ENCODE results near the gene AGPS.

Gene AGPS

DNA sequence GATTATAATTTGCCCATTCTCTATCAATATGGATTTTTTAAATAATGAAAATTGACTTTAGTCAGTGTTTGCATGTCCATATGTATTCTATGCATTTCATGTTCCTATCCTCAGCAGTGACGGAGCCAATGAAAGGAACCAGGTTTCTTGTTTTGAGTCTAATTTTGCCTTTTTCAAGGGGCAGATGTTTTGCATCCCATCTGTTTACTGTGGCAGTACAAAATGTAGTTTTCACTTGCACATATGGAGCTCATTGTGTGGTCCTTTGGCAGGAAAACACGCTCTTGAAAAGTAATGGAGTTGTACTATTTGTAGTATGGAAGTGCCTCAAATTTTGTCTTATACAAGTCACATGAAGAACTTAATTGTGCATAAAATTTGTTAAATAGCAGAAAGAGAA, 127.8 kb downstream of the AGPS start:
- Histone ChIP-seq H3K4me1 (ENCODE audit: control insufficient read depth, insufficient read depth, low read length) (peaks cover 4% of the 10 kb centered on the region), H3K4me3 (ENCODE audit: low read depth, low read length) (no peak overlapping the region), H3K9me3 (ENCODE audit: control insufficient read depth, insufficient read depth, low read length) (no peaks in the 10 kb centered on the region), H3K27me3 (ENCODE audit: control insufficient read depth, insufficient read depth, low read length) (no peaks in the 10 kb centered on the region), H3K36me3 (ENCODE audit: control insufficient read depth, insufficient read depth, low read length) (no peaks in the 10 kb centered on the region), H3K9ac (ENCODE audit: low read depth, low read length) (no peak overlapping the region)

DNA sequence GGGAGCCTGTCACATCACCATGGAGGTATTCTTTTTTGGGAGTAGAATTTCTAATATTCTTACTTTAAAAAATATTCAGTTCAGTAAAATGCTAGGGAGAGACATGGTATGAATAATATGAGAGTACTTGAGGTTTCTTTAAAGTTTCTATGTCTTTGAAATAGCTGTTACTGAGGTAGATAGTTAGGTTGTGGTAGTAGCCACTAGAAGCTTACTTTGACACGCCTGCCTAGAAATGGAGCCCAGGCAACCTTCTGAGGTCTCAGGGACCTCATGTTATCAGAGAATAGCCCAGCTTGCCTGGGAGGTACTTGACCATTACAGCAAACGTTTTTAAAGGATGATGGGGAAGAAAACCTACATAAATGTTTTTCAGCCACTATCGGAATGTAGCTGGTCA, 131.2 kb downstream of the AGPS start:
- Histone ChIP-seq H3K9ac (ENCODE audit: low read depth, low read length) (no peak overlapping the region), H3K36me3 (ENCODE audit: control insufficient read depth, insufficient read depth, low read length) (no peaks in the 10 kb centered on the region), H3K4me1 (ENCODE audit: control insufficient read depth, insufficient read depth, low read length) (peaks cover 9% of the 10 kb centered on the region), H3K4me3 (ENCODE audit: low read depth, low read length) (no peak overlapping the region), H3K9me3 (ENCODE audit: control insufficient read depth, insufficient read depth, low read length) (no peaks in the 10 kb centered on the region), H3K27me3 (ENCODE audit: control insufficient read depth, insufficient read depth, low read length) (no peaks in the 10 kb centered on the region)

DNA sequence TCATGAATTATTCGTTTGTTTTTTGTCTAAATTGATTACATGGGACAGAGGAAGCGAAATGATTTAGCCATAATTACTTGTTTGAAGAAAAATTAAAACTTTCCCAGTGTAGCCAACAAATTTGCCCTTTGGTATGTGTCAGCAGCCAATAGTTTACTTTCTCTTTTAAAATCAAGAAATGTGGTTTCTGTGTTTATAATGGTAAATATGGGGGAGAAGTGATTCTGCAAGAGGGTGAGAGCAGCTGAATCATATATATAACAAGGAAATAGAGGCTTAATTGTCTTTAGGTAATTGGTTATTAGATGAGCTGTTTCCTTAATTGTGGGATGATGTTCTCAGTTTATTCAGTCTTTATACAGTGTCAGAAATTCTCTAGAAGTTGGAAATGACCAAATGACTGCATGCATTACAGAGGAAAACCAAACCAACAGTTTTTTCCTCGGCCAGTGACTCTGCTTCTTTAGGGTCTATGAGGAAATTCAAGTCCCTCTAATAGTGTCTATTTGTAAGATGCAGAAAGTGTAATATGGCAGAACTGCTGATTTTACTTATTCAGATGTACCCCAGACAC, 132.9 kb downstream of the AGPS start:
- no peak overlapping the region for H3K4me3 ChIP-seq (ENCODE audit: low read depth, low read length)

DNA sequence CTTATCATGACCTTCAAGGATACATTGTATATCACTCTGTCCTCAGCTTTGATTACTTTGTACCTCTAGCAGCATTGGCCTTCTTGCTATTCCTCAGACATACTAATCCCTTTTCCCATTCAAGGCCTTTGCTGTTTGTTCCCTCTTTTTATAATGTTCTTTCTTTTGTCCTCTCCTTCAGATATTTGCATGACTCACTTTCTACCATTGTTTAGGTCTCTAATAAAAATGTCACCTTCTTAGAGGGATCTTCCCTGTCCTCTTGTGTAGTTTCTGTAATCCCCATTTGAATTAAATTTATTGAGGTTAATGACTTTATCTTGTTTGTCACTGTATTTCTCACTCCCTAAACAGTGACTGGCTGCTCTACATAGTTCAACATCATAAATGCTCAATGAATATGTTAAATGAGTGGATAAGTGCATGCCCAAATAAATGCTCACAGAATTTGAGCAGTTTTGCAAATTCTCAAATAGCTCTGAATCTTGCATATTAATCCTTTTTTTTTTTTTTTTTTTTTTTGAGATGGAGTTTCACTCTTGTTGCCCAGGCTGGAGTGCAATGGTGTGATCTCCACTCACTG, 135.9 kb downstream of the AGPS start:
- H3K4me1 ChIP-seq (ENCODE audit: control insufficient read depth, insufficient read depth, low read length), result peaks cover 15% of the 10 kb centered on the region
- H3K9me3 ChIP-seq (ENCODE audit: control insufficient read depth, insufficient read depth, low read length), result no peaks in the 10 kb centered on the region
- H3K36me3 ChIP-seq (ENCODE audit: control insufficient read depth, insufficient read depth, low read length), result no peaks in the 10 kb centered on the region
- no peak overlapping the region for H3K9ac ChIP-seq (ENCODE audit: low read depth, low read length)
- no peak overlapping the region for H3K4me3 ChIP-seq (ENCODE audit: low read depth, low read length)
- no peaks in the 10 kb centered on the region for H3K27me3 ChIP-seq (ENCODE audit: control insufficient read depth, insufficient read depth, low read length)

More for the DNA sequence above, 132.9 kb downstream of the AGPS start:
- no peaks in the 10 kb centered on the region for H3K36me3 ChIP-seq (ENCODE audit: control insufficient read depth, insufficient read depth, low read length)
- H3K9me3 ChIP-seq (ENCODE audit: control insufficient read depth, insufficient read depth, low read length), result no peaks in the 10 kb centered on the region
- H3K27me3 ChIP-seq (ENCODE audit: control insufficient read depth, insufficient read depth, low read length), result no peaks in the 10 kb centered on the region
- no peak overlapping the region for H3K9ac ChIP-seq (ENCODE audit: low read depth, low read length)
- H3K4me1 ChIP-seq (ENCODE audit: control insufficient read depth, insufficient read depth, low read length), result peaks cover 13% of the 10 kb centered on the region

DNA sequence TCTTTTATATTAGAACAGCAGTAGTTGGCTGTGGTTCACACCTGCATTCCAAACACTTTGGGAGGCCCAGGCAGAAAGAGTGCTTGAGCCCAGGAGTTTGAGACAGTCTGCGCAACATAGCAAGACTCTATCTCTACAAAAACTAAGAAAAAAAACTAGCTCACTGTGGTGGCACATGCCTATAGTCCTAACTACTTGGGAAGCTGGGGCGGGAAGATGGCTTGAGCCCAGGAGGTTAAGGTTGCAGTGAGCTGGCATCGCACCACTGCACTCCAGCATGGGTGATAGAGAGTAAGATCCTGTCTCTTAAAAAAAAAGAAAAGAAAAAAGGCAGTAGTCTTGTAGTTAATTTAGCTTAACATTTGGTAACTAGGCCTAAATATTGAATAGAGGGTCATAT, 136.6 kb downstream of the AGPS start:
- peaks cover 15% of the 10 kb centered on the region for H3K4me1 ChIP-seq (ENCODE audit: control insufficient read depth, insufficient read depth, low read length)

DNA sequence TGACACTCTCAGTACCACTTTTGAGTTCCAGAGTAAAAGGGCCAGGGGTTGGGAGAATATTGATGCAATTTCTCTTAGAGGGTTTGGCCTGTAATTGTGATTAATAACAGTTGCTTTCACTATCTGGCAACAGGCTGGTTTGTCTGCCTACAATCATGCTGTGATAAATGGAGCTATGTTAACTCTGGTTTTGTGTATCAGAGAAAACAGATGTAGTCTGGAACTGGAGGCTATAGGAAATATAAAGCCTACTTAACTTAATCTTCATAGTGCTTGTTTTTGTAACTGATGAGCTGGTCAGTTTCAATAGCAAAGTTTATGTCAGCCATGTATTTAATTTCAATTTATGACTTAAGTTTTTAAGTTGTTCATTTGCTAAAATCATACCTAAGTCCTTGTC, 138.0 kb downstream of the AGPS start:
- H3K27me3 ChIP-seq (ENCODE audit: control insufficient read depth, insufficient read depth, low read length), result no peaks in the 10 kb centered on the region
- no peaks in the 10 kb centered on the region for H3K9me3 ChIP-seq (ENCODE audit: control insufficient read depth, insufficient read depth, low read length)
- H3K9ac ChIP-seq (ENCODE audit: low read depth, low read length), result no peak overlapping the region
- no peak overlapping the region for H3K4me3 ChIP-seq (ENCODE audit: low read depth, low read length)
- peaks cover 15% of the 10 kb centered on the region for H3K4me1 ChIP-seq (ENCODE audit: control insufficient read depth, insufficient read depth, low read length)
- no peaks in the 10 kb centered on the region for H3K36me3 ChIP-seq (ENCODE audit: control insufficient read depth, insufficient read depth, low read length)

More for the DNA sequence above, 136.6 kb downstream of the AGPS start:
- no peaks in the 10 kb centered on the region for H3K9me3 ChIP-seq (ENCODE audit: control insufficient read depth, insufficient read depth, low read length)
- no peak overlapping the region for H3K9ac ChIP-seq (ENCODE audit: low read depth, low read length)
- H3K4me3 ChIP-seq (ENCODE audit: low read depth, low read length), result no peak overlapping the region
- no peaks in the 10 kb centered on the region for H3K36me3 ChIP-seq (ENCODE audit: control insufficient read depth, insufficient read depth, low read length)
- H3K27me3 ChIP-seq (ENCODE audit: control insufficient read depth, insufficient read depth, low read length), result no peaks in the 10 kb centered on the region

DNA sequence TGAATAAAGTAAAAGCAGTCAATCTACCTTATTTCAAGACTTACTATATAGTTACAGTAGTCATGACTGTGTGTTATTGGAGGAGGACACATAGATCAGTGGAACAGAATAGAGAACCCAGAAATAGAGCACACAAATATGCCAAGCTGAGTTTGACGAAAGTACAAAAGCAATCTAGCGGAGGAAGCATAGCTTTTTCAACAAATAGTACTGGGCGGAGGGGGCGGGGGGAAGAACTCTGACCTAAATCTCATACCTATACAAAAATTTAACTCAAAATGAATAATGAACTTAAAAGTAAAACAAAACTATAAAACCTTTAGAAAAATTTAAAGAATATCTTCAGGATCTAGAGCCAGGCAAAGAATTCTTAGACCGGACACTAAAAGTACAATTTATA, 139.1 kb downstream of the AGPS start:
- Histone ChIP-seq H3K4me3 (ENCODE audit: low read depth, low read length) (no peak overlapping the region), H3K27me3 (ENCODE audit: control insufficient read depth, insufficient read depth, low read length) (no peaks in the 10 kb centered on the region), H3K36me3 (ENCODE audit: control insufficient read depth, insufficient read depth, low read length) (no peaks in the 10 kb centered on the region), H3K9me3 (ENCODE audit: control insufficient read depth, insufficient read depth, low read length) (no peaks in the 10 kb centered on the region), H3K9ac (ENCODE audit: low read depth, low read length) (no peak overlapping the region), H3K4me1 (ENCODE audit: control insufficient read depth, insufficient read depth, low read length) (peaks cover 20% of the 10 kb centered on the region)

DNA sequence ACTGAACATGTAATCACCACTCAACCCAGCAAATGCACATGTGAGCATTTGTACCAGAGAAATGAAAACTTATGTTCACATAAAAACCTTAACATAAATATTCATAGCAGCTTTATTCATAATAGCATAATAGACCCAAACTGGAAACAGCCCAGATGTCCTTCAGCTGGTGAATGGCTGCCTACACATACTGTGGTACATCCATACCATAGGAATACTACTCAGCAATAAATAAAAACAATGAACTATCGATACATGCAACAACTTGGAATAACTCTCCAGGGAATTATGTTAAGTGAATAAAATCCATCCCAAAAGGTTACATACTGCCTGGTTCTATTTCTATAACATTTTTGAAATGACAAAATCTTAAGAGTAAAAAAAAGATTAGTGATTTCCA, 140.0 kb downstream of the AGPS start:
- no peak overlapping the region for H3K4me3 ChIP-seq (ENCODE audit: low read depth, low read length)
- H3K27me3 ChIP-seq (ENCODE audit: control insufficient read depth, insufficient read depth, low read length), result no peaks in the 10 kb centered on the region
- no peaks in the 10 kb centered on the region for H3K36me3 ChIP-seq (ENCODE audit: control insufficient read depth, insufficient read depth, low read length)
- H3K4me1 ChIP-seq (ENCODE audit: control insufficient read depth, insufficient read depth, low read length), result peaks cover 27% of the 10 kb centered on the region
- H3K9ac ChIP-seq (ENCODE audit: low read depth, low read length), result no peak overlapping the region
- H3K9me3 ChIP-seq (ENCODE audit: control insufficient read depth, insufficient read depth, low read length), result no peaks in the 10 kb centered on the region

DNA sequence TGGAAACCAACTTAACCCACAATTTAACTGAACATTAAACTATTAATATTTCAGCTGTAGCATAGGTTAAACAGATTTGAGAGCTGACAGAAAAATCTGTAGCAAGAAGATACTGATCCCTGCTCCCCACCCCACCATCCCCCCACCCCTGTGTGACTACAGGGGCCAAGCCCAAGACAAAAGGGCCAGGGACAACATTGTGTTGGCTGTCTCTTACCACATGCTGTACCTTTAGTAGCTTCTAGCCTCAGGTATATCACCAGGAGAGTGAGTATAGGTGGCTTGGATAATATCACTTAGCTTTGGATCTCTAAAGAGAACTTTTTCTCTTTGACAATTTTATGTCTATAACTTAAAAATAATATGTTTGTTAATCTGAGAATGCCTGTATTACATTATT, 140.7 kb downstream of the AGPS start:
- no peak overlapping the region for H3K4me3 ChIP-seq (ENCODE audit: low read depth, low read length)
- no peaks in the 10 kb centered on the region for H3K9me3 ChIP-seq (ENCODE audit: control insufficient read depth, insufficient read depth, low read length)
- no peaks in the 10 kb centered on the region for H3K36me3 ChIP-seq (ENCODE audit: control insufficient read depth, insufficient read depth, low read length)
- peaks cover 25% of the 10 kb centered on the region for H3K4me1 ChIP-seq (ENCODE audit: control insufficient read depth, insufficient read depth, low read length)
- H3K27me3 ChIP-seq (ENCODE audit: control insufficient read depth, insufficient read depth, low read length), result no peaks in the 10 kb centered on the region
- no peak overlapping the region for H3K9ac ChIP-seq (ENCODE audit: low read depth, low read length)

DNA sequence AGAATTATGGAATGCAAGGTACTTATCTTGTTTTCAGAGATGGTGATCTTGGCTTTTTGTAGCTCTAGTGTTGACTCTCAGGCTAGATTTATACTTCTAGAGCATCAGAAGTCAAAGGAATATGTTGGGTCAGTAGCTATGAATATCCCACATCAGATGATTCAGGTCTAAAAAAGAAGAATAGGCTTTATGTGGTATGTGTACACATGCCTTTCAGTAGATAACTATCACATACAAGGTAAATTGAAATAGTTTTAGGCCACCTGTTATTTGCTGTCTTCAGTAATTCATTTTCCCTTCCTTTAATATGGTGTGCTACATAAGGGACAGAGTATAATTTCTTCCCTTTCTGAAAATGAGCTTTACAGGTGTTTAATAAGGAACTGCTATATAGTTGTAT, 142.4 kb downstream of the AGPS start:
- H3K4me1 ChIP-seq (ENCODE audit: control insufficient read depth, insufficient read depth, low read length), result peaks cover 21% of the 10 kb centered on the region
- H3K27me3 ChIP-seq (ENCODE audit: control insufficient read depth, insufficient read depth, low read length), result no peaks in the 10 kb centered on the region
- H3K9me3 ChIP-seq (ENCODE audit: control insufficient read depth, insufficient read depth, low read length), result no peaks in the 10 kb centered on the region
- H3K9ac ChIP-seq (ENCODE audit: low read depth, low read length), result no peak overlapping the region
- H3K4me3 ChIP-seq (ENCODE audit: low read depth, low read length), result no peak overlapping the region
- H3K36me3 ChIP-seq (ENCODE audit: control insufficient read depth, insufficient read depth, low read length), result no peaks in the 10 kb centered on the region

DNA sequence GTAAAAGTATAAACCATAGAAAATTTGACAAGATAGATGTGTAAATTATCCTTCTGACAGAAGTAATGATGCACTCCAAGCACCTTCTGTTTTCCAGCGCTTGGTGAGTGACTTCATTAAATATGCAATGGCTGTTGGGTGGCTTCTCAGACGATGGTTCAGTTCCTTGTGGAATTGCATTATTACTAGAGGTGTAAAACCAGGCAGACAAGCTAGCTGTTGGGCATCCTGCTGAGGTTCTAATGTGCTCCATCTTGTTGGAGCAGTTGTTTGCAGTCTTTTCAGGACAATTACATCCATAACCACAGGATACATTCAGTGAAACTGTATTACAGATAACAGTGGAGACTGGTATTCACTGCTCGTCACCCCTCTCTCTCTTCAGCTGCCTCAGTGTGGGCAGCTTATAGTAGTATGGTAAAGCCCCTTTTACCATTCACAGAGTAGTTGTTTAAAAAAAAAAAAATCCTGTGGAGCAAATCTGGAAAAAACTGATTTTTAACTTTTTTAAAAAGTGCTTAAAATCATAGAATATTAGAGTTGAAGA, 143.5 kb downstream of the AGPS start:
- Histone ChIP-seq H3K36me3 (ENCODE audit: control insufficient read depth, insufficient read depth, low read length) (no peaks in the 10 kb centered on the region), H3K9ac (ENCODE audit: low read depth, low read length) (no peak overlapping the region), H3K27me3 (ENCODE audit: control insufficient read depth, insufficient read depth, low read length) (no peaks in the 10 kb centered on the region), H3K4me1 (ENCODE audit: control insufficient read depth, insufficient read depth, low read length) (peaks cover 19% of the 10 kb centered on the region), H3K9me3 (ENCODE audit: control insufficient read depth, insufficient read depth, low read length) (no peaks in the 10 kb centered on the region), H3K4me3 (ENCODE audit: low read depth, low read length) (no peak overlapping the region)

DNA sequence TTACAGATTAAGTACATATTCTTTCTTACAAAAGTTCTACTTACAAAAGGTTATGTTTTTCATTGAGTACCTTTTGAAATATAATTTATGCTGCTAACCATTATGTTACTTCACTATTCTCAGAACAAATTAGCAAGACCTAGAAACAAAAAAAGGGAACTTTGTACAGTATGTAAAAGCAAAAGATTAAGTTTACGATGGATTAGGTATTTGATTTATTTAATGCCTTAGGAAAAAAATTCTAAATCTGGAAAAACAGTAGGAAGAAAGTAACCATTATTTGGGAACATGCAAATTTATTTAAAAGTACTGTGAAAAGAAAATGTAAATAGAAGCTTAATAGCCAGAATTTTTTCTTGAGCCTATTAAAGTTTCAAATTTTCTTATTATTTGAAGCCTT, 144.6 kb downstream of the AGPS start:
- H3K9ac ChIP-seq (ENCODE audit: low read depth, low read length), result no peak overlapping the region
- H3K4me1 ChIP-seq (ENCODE audit: control insufficient read depth, insufficient read depth, low read length), result peaks cover 19% of the 10 kb centered on the region
- H3K36me3 ChIP-seq (ENCODE audit: control insufficient read depth, insufficient read depth, low read length), result no peaks in the 10 kb centered on the region
- no peaks in the 10 kb centered on the region for H3K9me3 ChIP-seq (ENCODE audit: control insufficient read depth, insufficient read depth, low read length)
- H3K27me3 ChIP-seq (ENCODE audit: control insufficient read depth, insufficient read depth, low read length), result no peaks in the 10 kb centered on the region
- no peak overlapping the region for H3K4me3 ChIP-seq (ENCODE audit: low read depth, low read length)

All from iPS-15b (cell line).